ENCODE data around the gene CPNE6. TPM values are rescaled to one million over a fixed set of nuclear protein-coding genes. Genes with fewer than 3 reads are reported as not detected.

CPNE6 gene
- total RNA-seq, 1 donor from 2014 or later = 2.4 TPM

DNA sequence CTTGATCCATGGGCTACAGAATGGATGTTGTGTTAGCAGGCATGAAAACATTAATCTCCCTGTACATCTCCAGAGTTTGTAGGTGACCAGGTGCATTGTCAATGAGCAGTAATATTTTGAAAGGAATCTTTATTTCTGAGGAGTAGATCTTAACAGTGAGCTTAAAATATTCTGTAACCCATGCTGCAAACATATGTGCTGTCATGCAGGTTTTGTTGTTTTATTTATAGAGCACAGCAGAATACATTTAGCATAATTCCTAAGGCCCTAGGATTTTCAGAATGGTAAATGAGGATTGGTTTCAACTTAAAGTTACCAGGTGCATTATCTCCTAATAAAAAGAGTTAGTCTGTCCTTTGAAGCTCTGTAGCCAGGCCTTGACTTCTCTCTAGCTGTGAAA, 55.6 kb downstream of the CPNE6 start:
- DNase-seq (ENCODE audit: low spot score) = no peak

DNA sequence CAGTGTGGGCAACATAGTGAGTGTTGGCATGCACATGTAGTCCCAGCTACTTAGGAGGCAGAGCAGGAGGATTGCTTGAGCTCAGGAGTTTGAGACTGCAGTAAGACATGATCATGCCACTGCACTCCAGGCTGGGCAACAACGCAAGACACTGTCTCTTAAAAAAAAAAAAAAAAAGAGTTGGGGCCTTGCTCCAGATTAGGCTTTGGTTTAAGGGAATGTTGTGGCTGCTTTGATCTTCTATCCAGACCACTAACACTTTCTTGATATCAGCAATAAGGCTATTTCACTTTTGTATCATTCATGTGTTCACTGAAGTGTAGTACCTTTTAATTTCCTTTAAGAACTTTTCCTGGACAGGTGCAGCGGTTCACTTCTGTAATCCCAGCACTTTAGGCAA, 56.3 kb downstream of the CPNE6 start:
- DNase-seq (ENCODE audit: low spot score) = no peak

Other genes with a start within 250 kb of the CPNE6 start
- gene DHRS4, start 117.8 kb upstream of the CPNE6 start, total RNA-seq (ENCODE audit: insufficient read depth, low replicate concordance) = 15.9 TPM
- gene DHRS4L2, start 82.6 kb upstream of the CPNE6 start, total RNA-seq (ENCODE audit: insufficient read depth, low replicate concordance) = 13.2 TPM
- gene CARMIL3, start 19.6 kb upstream of the CPNE6 start, total RNA-seq (ENCODE audit: insufficient read depth, low replicate concordance) = 1.2 TPM
- 13.2 TPM for gene PCK2, start 22.7 kb downstream of the CPNE6 start, total RNA-seq (ENCODE audit: insufficient read depth, low replicate concordance)
- gene DCAF11, start 43.2 kb downstream of the CPNE6 start, total RNA-seq (ENCODE audit: insufficient read depth, low replicate concordance) = 37.3 TPM
- gene NRL, start 43.4 kb downstream of the CPNE6 start, total RNA-seq (ENCODE audit: insufficient read depth, low replicate concordance) = 0.24 TPM
- gene FITM1, start 59.1 kb downstream of the CPNE6 start, total RNA-seq (ENCODE audit: insufficient read depth, low replicate concordance) = 3.6 TPM
- 35.4 TPM for gene PSME1, start 64.6 kb downstream of the CPNE6 start, total RNA-seq (ENCODE audit: insufficient read depth, low replicate concordance)
- gene EMC9, start 70.0 kb downstream of the CPNE6 start, total RNA-seq (ENCODE audit: insufficient read depth, low replicate concordance) = 25.3 TPM
- gene PSME2, start 75.0 kb downstream of the CPNE6 start, total RNA-seq (ENCODE audit: insufficient read depth, low replicate concordance) = 17.1 TPM
- 22.6 TPM for gene RNF31, start 75.9 kb downstream of the CPNE6 start, total RNA-seq (ENCODE audit: insufficient read depth, low replicate concordance)
- gene IRF9, start 89.7 kb downstream of the CPNE6 start, total RNA-seq (ENCODE audit: insufficient read depth, low replicate concordance) = 133 TPM
- gene REC8, start 100.5 kb downstream of the CPNE6 start, total RNA-seq (ENCODE audit: insufficient read depth, low replicate concordance) = 10.1 TPM
- gene IPO4, start 117.3 kb downstream of the CPNE6 start, total RNA-seq (ENCODE audit: insufficient read depth, low replicate concordance) = 7.7 TPM
- gene TM9SF1, start 123.9 kb downstream of the CPNE6 start, total RNA-seq (ENCODE audit: insufficient read depth, low replicate concordance) = 49.6 TPM
- gene TSSK4, start 134.1 kb downstream of the CPNE6 start, total RNA-seq (ENCODE audit: insufficient read depth, low replicate concordance) = not detected
- 5.3 TPM for gene CHMP4A, start 141.9 kb downstream of the CPNE6 start, total RNA-seq (ENCODE audit: insufficient read depth, low replicate concordance)
- 3.9 TPM for gene MDP1, start 144.5 kb downstream of the CPNE6 start, total RNA-seq (ENCODE audit: insufficient read depth, low replicate concordance)
- 68.6 TPM for gene NEDD8, start 160.8 kb downstream of the CPNE6 start, total RNA-seq (ENCODE audit: insufficient read depth, low replicate concordance)
- gene GMPR2, start 161.4 kb downstream of the CPNE6 start, total RNA-seq (ENCODE audit: insufficient read depth, low replicate concordance) = 49.4 TPM
- 33.2 TPM for gene TINF2, start 171.1 kb downstream of the CPNE6 start, total RNA-seq (ENCODE audit: insufficient read depth, low replicate concordance)
- gene TGM1, start 191.6 kb downstream of the CPNE6 start, total RNA-seq (ENCODE audit: insufficient read depth, low replicate concordance) = 9.4 TPM
- gene RABGGTA, start 200.0 kb downstream of the CPNE6 start, total RNA-seq (ENCODE audit: insufficient read depth, low replicate concordance) = 14.0 TPM
- gene DHRS1, start 228.2 kb downstream of the CPNE6 start, total RNA-seq (ENCODE audit: insufficient read depth, low replicate concordance) = 45.3 TPM
- gene NOP9, start 228.3 kb downstream of the CPNE6 start, total RNA-seq (ENCODE audit: insufficient read depth, low replicate concordance) = 12.5 TPM
- gene CIDEB, start 236.4 kb downstream of the CPNE6 start, total RNA-seq (ENCODE audit: insufficient read depth, low replicate concordance) = 4.8 TPM
- 8.9 TPM for gene LTB4R2, start 238.6 kb downstream of the CPNE6 start, total RNA-seq (ENCODE audit: insufficient read depth, low replicate concordance)
- gene LTB4R, start 239.9 kb downstream of the CPNE6 start, total RNA-seq (ENCODE audit: insufficient read depth, low replicate concordance) = 1.4 TPM